K562 (cell line): ENCODE results near the gene PUM1. TPM values are rescaled to one million over a fixed set of nuclear protein-coding genes. Genes with fewer than 3 reads are reported as not detected.

Experiments used
- ATAC-seq: fragments of 200-7000 bp; cut with Tn5 transposase; 3 replicates; pipeline ENCODE4 v1.9.1; 2020; ENCODE audit warnings: moderate library complexity
- BruUV-seq: library from RNA; stranded (reverse); fragments of 400-500 nt; replicated peaks from 2 replicates; lab custom pipeline; 2021; lab: Mats Ljungman, UMichigan
- CTCF ChIA-PET: fragments of 300-600 bp; formaldehyde crosslinking; extraction: SDS; loops from one replicate; lab custom pipeline; 2021; ENCODE audit warnings: low intra/inter-chr PET ratio; lab: Yijun Ruan, JAX
- POLR2A ChIA-PET: fragments of 300-600, 350-650 bp; sonication (Branson Sonifier 250); formaldehyde crosslinking; extraction: SDS; loops from one replicate; lab custom pipeline; 2021; ENCODE audit warnings: antibody characterized with exemption, inconsistent platforms; lab: Yijun Ruan, JAX
- DNase-seq, 4 experiments: peaks; one replicate each; pipeline versions ENCODE4 v3.0.0 to v3.0.0-alpha.2; 2011 to 2018; ENCODE audit warnings: low spot score in 3 of 4, mixed read lengths in 3 of 4; ENCODE audit errors: extremely low read depth in 1 of 4
- FAIRE-seq: peaks from 2 replicates; lab custom pipeline; 2011; peaks lifted over from hg19 to GRCh38; lab: Jason Lieb, UNC
- H2AFZ ChIP-seq: 2 replicates; pipeline ENCODE4 v1.6.0; 2011; ENCODE audit warnings: low read depth, low read length, control low read depth, inconsistent platforms
- H3K27ac ChIP-seq: fragments of 200-600 bp; 3 replicates; pipeline ENCODE4 v1.8.0; 2011; ENCODE audit warnings: low read depth, mild to moderate bottlenecking, control low read depth, inconsistent platforms, low read length, moderate library complexity, mixed read lengths; ENCODE audit errors: extremely low read depth
- H3K27me3 ChIP-seq, 2 experiments: fragments of 300-600 bp in 1 of 2; 2 replicates in 1 of 2; 3 replicates in 1 of 2; pipeline versions ENCODE4 v1.6.0 to v1.8.0; 2011; ENCODE audit warnings: inconsistent platforms in 2 of 2, low read length in 2 of 2, mild to moderate bottlenecking in 1 of 2, mixed read lengths in 1 of 2, moderate library complexity in 1 of 2; ENCODE audit not compliant: control insufficient read depth in 2 of 2, insufficient read depth in 2 of 2
- H3K36me3 ChIP-seq: fragments of 300-600 bp; 3 replicates; pipeline ENCODE4 v1.8.0; 2011; ENCODE audit warnings: mild to moderate bottlenecking, low read length, inconsistent platforms; ENCODE audit not compliant: control insufficient read depth, insufficient read depth
- H3K4me1 ChIP-seq, 2 experiments: fragments of 200-600 bp in 1 of 2; replicated peaks in 1 of 2; 2 replicates in 1 of 2; 3 replicates in 1 of 2; pipeline versions ENCODE4 v1.5.1 to v1.8.0; 2011; ENCODE audit warnings: inconsistent platforms in 2 of 2, low read length in 2 of 2, mild to moderate bottlenecking in 1 of 2, mixed read lengths in 1 of 2, moderate library complexity in 1 of 2; ENCODE audit not compliant: control insufficient read depth in 2 of 2, insufficient read depth in 2 of 2
- H3K4me2 ChIP-seq: 2 replicates; pipeline ENCODE4 v1.6.1; 2011; ENCODE audit warnings: low read length, control low read depth, inconsistent platforms, mixed read lengths; ENCODE audit not compliant: insufficient read depth
- H3K4me3 ChIP-seq: fragments of 200-600 bp; sonication (generic), shearing (Covaris generic); 2 replicates; pipeline ENCODE4 v1.5.1; 2016; ENCODE audit warnings: control low read depth, inconsistent platforms
- H3K79me2 ChIP-seq: fragments of 200-600 bp; 3 replicates; pipeline ENCODE4 v1.8.0; 2011; ENCODE audit warnings: low read length, inconsistent platforms; ENCODE audit not compliant: control insufficient read depth, insufficient read depth
- H3K9ac ChIP-seq, 2 experiments: 2 replicates each; pipeline versions ENCODE4 v1.6.0 to v1.6.1; 2011; ENCODE audit warnings: low read depth in 2 of 2, low read length in 2 of 2, control low read depth in 1 of 2, inconsistent platforms in 1 of 2, mild to moderate bottlenecking in 1 of 2, mixed read lengths in 1 of 2; ENCODE audit not compliant: insufficient read depth in 1 of 2
- H3K9me1 ChIP-seq: one replicate; pipeline ENCODE4 v1.6.0; 2011; ENCODE audit warnings: inconsistent platforms, mild to moderate bottlenecking, low read length, moderate library complexity; ENCODE audit not compliant: control insufficient read depth, insufficient read depth
- H3K9me3 ChIP-seq: replicated peaks from 2 replicates; pipeline ENCODE4 v1.5.1; 2011; ENCODE audit warnings: low read depth, low read length, inconsistent platforms; ENCODE audit not compliant: control insufficient read depth, insufficient read depth
- H4K20me1 ChIP-seq: replicated peaks from 2 replicates; pipeline ENCODE4 v1.6.1; 2011; ENCODE audit warnings: low read length, inconsistent platforms, mixed read lengths; ENCODE audit not compliant: control insufficient read depth, insufficient read depth
- CBX3 ChIP-seq, 2 experiments: IDR thresholded peaks; 1 replicate in 1 of 2; 2 replicates in 1 of 2; pipeline ENCODE4 v1.6.1; 2012; ENCODE audit warnings: inconsistent platforms in 2 of 2, low read length in 2 of 2, borderline replicate concordance in 1 of 2, control low read depth in 1 of 2
- HDAC8 ChIP-seq: fragments of 450-650 bp; IDR thresholded peaks from 2 replicates; pipeline ENCODE4 v1.6.1; 2016; ENCODE audit warnings: mild to moderate bottlenecking, missing genetic modification characterization, moderate library complexity, missing compliant biosample characterization
- KHSRP ChIP-seq: fragments of 450-650 bp; IDR thresholded peaks from 2 replicates; pipeline ENCODE4 v1.6.1; 2017
- RBM15 ChIP-seq: fragments of 200-400 bp; formaldehyde crosslinking; IDR thresholded peaks from 2 replicates; pipeline ENCODE4 v1.6.1; 2018; ENCODE audit warnings: mild to moderate bottlenecking, low read length, moderate library complexity; ENCODE audit not compliant: insufficient read depth
- SMAD4 ChIP-seq: fragments of 250-450 bp; sonication (Bioruptor Pico); conservative IDR thresholded peaks from 2 replicates; pipeline ENCODE4 v1.8.0; 2021; ENCODE audit warnings: inconsistent platforms, mild to moderate bottlenecking, moderate library complexity
- SPI1 ChIP-seq: IDR thresholded peaks from 2 replicates; pipeline ENCODE4 v1.6.1; 2011; ENCODE audit warnings: low read depth, low read length, control low read depth, borderline replicate concordance
- TAL1 ChIP-seq: fragments of 450-650 bp; IDR thresholded peaks from 2 replicates; pipeline ENCODE4 v1.6.1; 2016; ENCODE audit warnings: mild to moderate bottlenecking
- TEAD2 ChIP-seq: fragments of 450-650 bp; IDR thresholded peaks from 2 replicates; pipeline ENCODE4 v1.6.1; 2016; ENCODE audit warnings: missing genetic modification characterization, control low read depth, missing compliant biosample characterization
- TRIM28 ChIP-seq: fragments of 450-650 bp; IDR thresholded peaks from 2 replicates; pipeline ENCODE4 v1.6.1; 2017
- ZNF561 ChIP-seq: fragments of 450-650 bp; formaldehyde crosslinking; conservative IDR thresholded peaks from 2 replicates; pipeline ENCODE4 v1.4.0; 2020; ENCODE audit warnings: mild to moderate bottlenecking, moderate library complexity
- WGBS: fragments of 100-300 bp; shearing (Covaris generic); methylation state at CpG from one replicate; pipeline ENCODE4 v1.1.6; 2016; ENCODE audit warnings: low coverage, mixed read lengths; ENCODE audit not compliant: insufficient coverage; ENCODE audit errors: missing lambda C conversion rate; 5-methylcytosine and 5-hydroxymethylcytosine counted together
- in situ Hi-C: fragments of 300-500 bp; cut with MboI; formaldehyde crosslinking; loops from 4 replicates; pipeline ENCODE4 v1.15.0; 2018; ENCODE audit warnings: inconsistent platforms, mixed read lengths
- intact Hi-C: fragments of 100-400 bp; cut with micrococcal nuclease; formaldehyde crosslinking; loops from 2 replicates; pipeline ENCODE4 v1.14.2; 2022
- polyA plus RNA-seq, 8 experiments: library from polyadenylated mRNA; depleted of rRNA in 4 of 8; stranded (reverse) in 5 of 8; unstranded in 3 of 8; fragments of >200 nt; fragmentation: Nextera tagmentation in 2 of 8; fragmentation: Illumina TruSeq in 1 of 8; extraction: Ambion mirVana in 2 of 8; extraction: Trizol in 1 of 8; gene quantifications; 2 replicates each; pipeline versions ENCODE4 v1.2.1 to v1.2.3, GENCODE V29; 2011 to 2014; ENCODE audit warnings: inconsistent platforms in 1 of 8, missing spikeins in 1 of 8
- total RNA-seq, 7 experiments: library from RNA; depleted of rRNA in 6 of 7; stranded (reverse); fragments of >200 nt in 6 of 7; fragmentation: Illumina TruSeq in 2 of 7; extraction: Trizol in 2 of 7; gene quantifications; 2 replicates each; pipeline versions ENCODE4 v1.2.1 to v1.2.3, GENCODE V29; 2011 to 2021; ENCODE audit warnings: low replicate concordance in 1 of 7
- TF ChIP-seq, protein P1 (sequence below): fragments of 200-800 bp; sonication (Bioruptor generic); IDR thresholded peaks from 2 replicates; pipeline ENCODE4 v1.6.1; 2017; ENCODE audit warnings: missing genetic modification characterization, missing compliant biosample characterization
- TF ChIP-seq, protein P2 (sequence below): fragments of 450-650 bp; IDR thresholded peaks from 2 replicates; pipeline ENCODE4 v1.6.1; 2017; ENCODE audit warnings: antibody characterized with exemption

Gene PUM1
- total and polyA plus RNA-seq, 9 of the 15 experiments (the other 6 are each of a cell fraction or from before 2014, with no cell fraction given), result 37.7 to 104 (median 55.7) TPM

DNA sequence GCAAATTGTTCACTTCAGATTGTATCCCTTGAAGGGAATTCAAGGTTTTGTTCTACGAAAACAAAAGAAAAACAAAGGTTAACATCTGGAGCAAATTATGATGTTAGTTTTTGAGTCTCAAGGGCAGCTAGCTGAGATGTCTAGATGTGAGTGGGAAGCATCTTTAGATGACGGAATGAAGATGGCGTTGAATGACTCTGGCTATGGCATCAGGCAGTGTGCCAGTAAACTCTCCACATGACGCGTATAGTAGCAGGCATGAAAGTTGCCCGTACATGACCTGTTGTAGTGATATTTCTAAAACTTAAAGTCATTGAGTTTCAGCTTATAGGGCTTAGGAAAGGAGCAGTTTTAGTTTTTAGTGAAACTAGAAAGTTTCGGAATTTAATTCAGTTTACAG lies 144.7 kb downstream of the PUM1 start:
- in situ Hi-C loops (no loop called here), intact Hi-C loops (no loop called here)
- ATAC-seq, result no peak
- 88% methylated on average over 7 of the region's 7 CpGs for WGBS
- no peaks in the 10 kb centered on the region for H3K27me3 ChIP-seq
- no peak overlapping the region for H3K4me3 ChIP-seq
- POLR2A ChIA-PET, result interaction anchor here (0.7 to 2.6 kb wide), 7 partner anchors 8 to 197 kb away, joined by 3 to 22 read pairs (median 3); partner anchors contain the start of gene MATN1
- no peaks in the 10 kb centered on the region for H3K36me3 ChIP-seq
- peaks cover 26 to 31% of the 10 kb centered on the region in 2 experiments for H3K4me1 ChIP-seq
- CTCF ChIA-PET, result no interaction called here
- peak; percentile 11 for FAIRE-seq
- peak overlapping the region; percentile 63 for H2AFZ ChIP-seq
- H3K79me2 ChIP-seq, result no peaks in the 10 kb centered on the region
- no peak overlapping the region for H3K9ac ChIP-seq
- H3K4me2 ChIP-seq, result no peak overlapping the region
- peak overlapping the region; percentile 14; the same call in 1 of the 3 replicates for H3K27ac ChIP-seq
- H4K20me1 ChIP-seq, result no peaks in the 10 kb centered on the region
- TF ChIP-seq TRIM28 (no peak), RBM15 (no peak), TAL1 (no peak), SPI1 (no peak), ZNF561 (CRISPR knock-in tag) (no peak), SMAD4 (CRISPR knock-in tag) (no peak), HDAC8 (tag) (no peak), TEAD2 (tag) (no peak), CBX3 (IDR thresholded peaks at IDR 0.05; ENCODE audit: borderline replicate concordance in 1 of 2, low read length in 2 of 2) (no peak), KHSRP (no peak)
- TF ChIP-seq, protein P1, sequence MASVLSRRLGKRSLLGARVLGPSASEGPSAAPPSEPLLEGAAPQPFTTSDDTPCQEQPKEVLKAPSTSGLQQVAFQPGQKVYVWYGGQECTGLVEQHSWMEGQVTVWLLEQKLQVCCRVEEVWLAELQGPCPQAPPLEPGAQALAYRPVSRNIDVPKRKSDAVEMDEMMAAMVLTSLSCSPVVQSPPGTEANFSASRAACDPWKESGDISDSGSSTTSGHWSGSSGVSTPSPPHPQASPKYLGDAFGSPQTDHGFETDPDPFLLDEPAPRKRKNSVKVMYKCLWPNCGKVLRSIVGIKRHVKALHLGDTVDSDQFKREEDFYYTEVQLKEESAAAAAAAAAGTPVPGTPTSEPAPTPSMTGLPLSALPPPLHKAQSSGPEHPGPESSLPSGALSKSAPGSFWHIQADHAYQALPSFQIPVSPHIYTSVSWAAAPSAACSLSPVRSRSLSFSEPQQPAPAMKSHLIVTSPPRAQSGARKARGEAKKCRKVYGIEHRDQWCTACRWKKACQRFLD (CRISPR knock-in tag), result no peak
- TF ChIP-seq, protein P2, sequence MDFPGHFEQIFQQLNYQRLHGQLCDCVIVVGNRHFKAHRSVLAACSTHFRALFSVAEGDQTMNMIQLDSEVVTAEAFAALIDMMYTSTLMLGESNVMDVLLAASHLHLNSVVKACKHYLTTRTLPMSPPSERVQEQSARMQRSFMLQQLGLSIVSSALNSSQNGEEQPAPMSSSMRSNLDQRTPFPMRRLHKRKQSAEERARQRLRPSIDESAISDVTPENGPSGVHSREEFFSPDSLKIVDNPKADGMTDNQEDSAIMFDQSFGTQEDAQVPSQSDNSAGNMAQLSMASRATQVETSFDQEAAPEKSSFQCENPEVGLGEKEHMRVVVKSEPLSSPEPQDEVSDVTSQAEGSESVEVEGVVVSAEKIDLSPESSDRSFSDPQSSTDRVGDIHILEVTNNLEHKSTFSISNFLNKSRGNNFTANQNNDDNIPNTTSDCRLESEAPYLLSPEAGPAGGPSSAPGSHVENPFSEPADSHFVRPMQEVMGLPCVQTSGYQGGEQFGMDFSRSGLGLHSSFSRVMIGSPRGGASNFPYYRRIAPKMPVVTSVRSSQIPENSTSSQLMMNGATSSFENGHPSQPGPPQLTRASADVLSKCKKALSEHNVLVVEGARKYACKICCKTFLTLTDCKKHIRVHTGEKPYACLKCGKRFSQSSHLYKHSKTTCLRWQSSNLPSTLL, result no peak
- no peaks in the 10 kb centered on the region for H3K9me1 ChIP-seq
- DNase-seq, result no peak
- no TSS peak for BruUV-seq
- H3K9me3 ChIP-seq, result no peaks in the 10 kb centered on the region
